ENCODE data around the gene ADAMTS18. TPM values are rescaled to one million over a fixed set of nuclear protein-coding genes. Genes with fewer than 3 reads are reported as not detected.

Gene ADAMTS18
- total and polyA plus RNA-seq, 9 of the 15 experiments (the other 6 are each of a cell fraction or from before 2014, with no cell fraction given), result not detected

DNA sequence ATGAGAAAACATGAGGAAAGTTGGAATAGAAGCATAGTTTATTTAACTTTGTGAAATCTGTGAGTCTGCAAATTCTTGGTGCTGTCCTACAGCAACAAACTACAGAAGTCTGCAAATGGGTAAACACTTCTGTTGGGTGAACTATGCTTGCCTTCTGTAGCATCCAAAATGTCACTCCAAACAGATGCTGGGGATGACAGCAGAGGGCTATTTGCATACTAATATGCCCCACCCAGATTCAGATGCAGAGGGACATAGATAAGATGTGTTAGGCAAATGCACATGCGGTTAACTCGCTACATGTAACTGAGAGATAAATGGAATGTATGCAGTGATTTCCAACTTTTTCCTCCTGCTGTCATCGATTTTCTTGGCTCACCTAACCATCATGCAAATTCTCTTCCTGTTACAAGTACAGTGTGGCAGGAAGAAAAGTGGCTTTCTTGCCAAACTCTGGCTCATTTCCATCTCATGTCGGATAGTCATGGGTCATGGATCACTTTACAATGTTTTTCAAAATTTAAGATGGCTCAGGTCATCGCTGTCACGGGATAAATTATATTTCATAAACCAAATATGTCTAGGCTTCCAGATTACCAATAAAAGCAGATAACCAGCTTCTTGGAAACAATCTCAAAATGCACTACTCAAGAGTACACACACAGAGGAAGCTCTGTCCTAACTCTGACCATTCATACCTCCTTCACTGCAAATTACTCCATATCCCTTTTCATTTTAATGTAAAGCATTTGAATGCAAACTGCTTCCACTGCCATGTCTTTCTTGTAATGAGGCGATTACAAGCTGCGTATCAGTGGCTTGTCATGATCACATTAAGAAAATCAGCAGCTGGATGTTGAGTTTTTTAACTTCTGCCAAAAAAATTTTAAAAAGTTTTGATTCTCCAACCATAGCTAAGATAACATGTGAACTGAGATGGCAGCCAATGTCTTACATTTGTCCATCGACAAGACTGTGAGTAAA lies 47.7 kb downstream of the ADAMTS18 start:
- Histone ChIP-seq H3K4me3 (no peak overlapping the region), H3K9me3 (replicated peaks; ENCODE audit: control insufficient read depth, insufficient read depth, low read depth, low read length) (no peaks in the 10 kb centered on the region), H3K27ac (ENCODE audit: extremely low read depth, low read depth, low read length) (no peak overlapping the region), H3K79me2 (ENCODE audit: control insufficient read depth, insufficient read depth, low read length) (no peaks in the 10 kb centered on the region), H4K20me1 (replicated peaks; ENCODE audit: control insufficient read depth, insufficient read depth, low read length) (no peaks in the 10 kb centered on the region), H3K36me3 (ENCODE audit: control insufficient read depth, insufficient read depth, low read length) (no peaks in the 10 kb centered on the region), H3K4me2 (ENCODE audit: insufficient read depth, low read length) (no peak overlapping the region), H3K9me1 (ENCODE audit: control insufficient read depth, insufficient read depth, low read length) (no peaks in the 10 kb centered on the region), H3K4me1 (replicated peaks in 1 of 2; ENCODE audit: control insufficient read depth in 2 of 2, insufficient read depth in 2 of 2, low read length in 2 of 2) (no peaks in the 10 kb centered on the region), H3K27me3 (ENCODE audit: control insufficient read depth in 2 of 2, insufficient read depth in 2 of 2, low read length in 2 of 2) (no peaks in the 10 kb centered on the region; a peak in 3 of 5 replicates), H3K9ac (ENCODE audit: insufficient read depth in 1 of 2, low read depth in 2 of 2, low read length in 2 of 2) (no peak overlapping the region), H2AFZ (ENCODE audit: low read depth, low read length) (no peak overlapping the region)
- FAIRE-seq (no peak), DNase-seq (ENCODE audit: extremely low read depth in 1 of 4, low spot score in 3 of 4) (no peak), ATAC-seq (no peak)
- BruUV-seq (replicated peaks), result no TSS peak
- intact Hi-C loops (cut with micrococcal nuclease) (no loop called here), in situ Hi-C loops (cut with MboI) (no loop called here)
- CTCF ChIA-PET (ENCODE audit: low intra/inter-chr PET ratio), result no interaction called here
- under 1% methylated on average over 9 of the region's 9 CpGs for WGBS (ENCODE audit: insufficient coverage, low coverage, missing lambda C conversion rate)
- POLR2A ChIA-PET, result no interaction called here
- TF ChIP-seq CBFA2T3 (IDR thresholded peaks at IDR 0.05) (peak; percentile 37), NCOA4 (IDR thresholded peaks at IDR 0.05; ENCODE audit: partially characterized antibody) (no peak)

DNA sequence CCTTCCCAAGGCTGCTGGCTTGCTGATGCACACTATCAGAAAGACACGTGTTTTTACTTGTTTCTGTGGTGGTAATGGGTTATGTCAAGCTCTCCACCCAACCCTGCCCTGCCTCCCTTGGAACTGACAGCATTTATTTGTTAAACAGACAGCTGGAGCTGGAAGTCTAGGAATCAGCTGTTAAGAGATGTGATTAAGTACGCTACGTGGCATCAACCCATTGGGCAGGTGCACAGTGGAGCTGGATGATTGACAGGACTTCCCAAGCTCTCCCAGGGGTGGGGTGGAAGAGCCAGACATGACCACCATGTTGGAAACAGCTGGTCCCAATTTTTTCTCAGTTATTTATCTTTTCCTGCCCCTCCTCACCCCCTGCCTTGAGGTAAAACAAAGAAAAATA lies 49.4 kb downstream of the ADAMTS18 start:
- TF ChIP-seq SMARCA4 (IDR thresholded peaks at IDR 0.05), result no peak
- no peak for TF ChIP-seq NFE2 (IDR thresholded peaks at IDR 0.05; ENCODE audit: low read depth)
- in situ Hi-C loops (cut with MboI), result no loop called here
- Histone ChIP-seq H3K4me1 (replicated peaks in 1 of 2; ENCODE audit: control insufficient read depth in 2 of 2, insufficient read depth in 2 of 2, low read length in 2 of 2) (no peaks in the 10 kb centered on the region), H3K79me2 (ENCODE audit: control insufficient read depth, insufficient read depth, low read length) (no peaks in the 10 kb centered on the region), H3K4me3 (no peak overlapping the region), H2AFZ (ENCODE audit: low read depth, low read length) (no peak overlapping the region), H3K27me3 (ENCODE audit: control insufficient read depth in 2 of 2, insufficient read depth in 2 of 2, low read length in 2 of 2) (no peaks in the 10 kb centered on the region; a peak in 3 of 5 replicates), H4K20me1 (replicated peaks; ENCODE audit: control insufficient read depth, insufficient read depth, low read length) (no peaks in the 10 kb centered on the region), H3K27ac (ENCODE audit: extremely low read depth, low read depth, low read length) (no peak overlapping the region), H3K36me3 (ENCODE audit: control insufficient read depth, insufficient read depth, low read length) (no peaks in the 10 kb centered on the region), H3K4me2 (ENCODE audit: insufficient read depth, low read length) (no peak overlapping the region), H3K9me1 (ENCODE audit: control insufficient read depth, insufficient read depth, low read length) (no peaks in the 10 kb centered on the region), H3K9ac (ENCODE audit: insufficient read depth in 1 of 2, low read depth in 2 of 2, low read length in 2 of 2) (no peak overlapping the region), H3K9me3 (replicated peaks; ENCODE audit: control insufficient read depth, insufficient read depth, low read depth, low read length) (no peaks in the 10 kb centered on the region)
- POLR2A ChIA-PET, result no interaction called here
- no peak for ATAC-seq
- intact Hi-C loops (cut with micrococcal nuclease), result no loop called here
- DNase-seq (ENCODE audit: extremely low read depth in 1 of 4, low spot score in 3 of 4), result peak in 1 of 4 experiments; percentile 12
- FAIRE-seq, result no peak
- BruUV-seq (replicated peaks), result no TSS peak
- CTCF ChIA-PET (ENCODE audit: low intra/inter-chr PET ratio), result no interaction called here
- 4% methylated on average over 3 of the region's 3 CpGs for WGBS (ENCODE audit: insufficient coverage, low coverage, missing lambda C conversion rate)
